ENCODE measurements around the gene KLRB1.
"Not testable (repeated sequence)": the region's sequence is repeated elsewhere in the genome, so short reads cannot be mapped to it uniquely, and the experiment has no call there.

Gene KLRB1

GRCh38 chr12:9625019-9625418 lies 17.3 kb upstream of the KLRB1 start:
- TF ChIP-seq POLR2A (IDR thresholded peaks at IDR 0.05; ENCODE audit: low read depth, low read length) (no peak), TAF1 (IDR thresholded peaks at IDR 0.05; ENCODE audit: low read depth, low read length) (no peak)
- no peak for FAIRE-seq
- DNase-seq (ENCODE audit: insufficient read length, low spot score) = no peak

GRCh38 chr12:9619411-9620179 lies 11.9 kb upstream of the KLRB1 start:
- DNase-seq (ENCODE audit: insufficient read length, low spot score) (no peak), FAIRE-seq (no peak)
- TF ChIP-seq PAX5 (IDR thresholded peaks at IDR 0.05; ENCODE audit: insufficient read depth, low read length, severe bottlenecking) (no peak), POU2F2 (IDR thresholded peaks at IDR 0.05; ENCODE audit: low read depth, low read length) (no peak), TAF1 (IDR thresholded peaks at IDR 0.05; ENCODE audit: low read depth, low read length) (no peak), POLR2A (IDR thresholded peaks at IDR 0.05; ENCODE audit: low read depth, low read length) (no peak), POLR2AphosphoS5 (IDR thresholded peaks at IDR 0.05; ENCODE audit: low read depth, low read length) (no peak), SPI1 (IDR thresholded peaks at IDR 0.05; ENCODE audit: low read depth, low read length) (no peak)

- not testable (repeated sequence) for FAIRE-seq; DNase-seq (ENCODE audit: insufficient read length, low spot score)
Measured at GRCh38 chr12:9618906-9619305, 11.2 kb upstream of the KLRB1 start.

GRCh38 chr12:9617124-9617523 lies 9.4 kb upstream of the KLRB1 start:
- TF ChIP-seq POU2F2 (IDR thresholded peaks at IDR 0.05; ENCODE audit: low read depth, low read length) = no peak
- no peak for TF ChIP-seq PAX5 (IDR thresholded peaks at IDR 0.05; ENCODE audit: insufficient read depth, low read length, severe bottlenecking)
- no peak for TF ChIP-seq TAF1 (IDR thresholded peaks at IDR 0.05; ENCODE audit: low read depth, low read length)
- no peak for TF ChIP-seq POLR2A (IDR thresholded peaks at IDR 0.05; ENCODE audit: low read depth, low read length)
- TF ChIP-seq SPI1 (IDR thresholded peaks at IDR 0.05; ENCODE audit: low read depth, low read length) = peak; percentile 53
- no peak for TF ChIP-seq POLR2AphosphoS5 (IDR thresholded peaks at IDR 0.05; ENCODE audit: low read depth, low read length)
- FAIRE-seq (no peak), DNase-seq (ENCODE audit: insufficient read length, low spot score) (no peak)

GRCh38 chr12:9615420-9616136 lies 7.9 kb upstream of the KLRB1 start:
- TF ChIP-seq SPI1 (IDR thresholded peaks at IDR 0.05; ENCODE audit: low read depth, low read length) (peak; percentile 94), POLR2AphosphoS5 (IDR thresholded peaks at IDR 0.05; ENCODE audit: low read depth, low read length) (no peak)
- FAIRE-seq = no peak
- DNase-seq (ENCODE audit: insufficient read length, low spot score) = no peak

GRCh38 chr12:9610606-9611005 lies 2.9 kb upstream of the KLRB1 start:
- not testable (repeated sequence) for FAIRE-seq

GRCh38 chr12:9606736-9607372 lies 862 bp downstream of the KLRB1 start:
- FAIRE-seq (peak; percentile 63), DNase-seq (ENCODE audit: insufficient read length, low spot score) (no peak)
- TF ChIP-seq SPI1 (IDR thresholded peaks at IDR 0.05; ENCODE audit: low read depth, low read length) (no peak), PAX5 (IDR thresholded peaks at IDR 0.05; ENCODE audit: insufficient read depth, low read length, severe bottlenecking) (no peak)

More at GRCh38 chr12:9610606-9611005, 2.9 kb upstream of the KLRB1 start:
- DNase-seq (ENCODE audit: insufficient read length, low spot score) = not testable (repeated sequence)

GRCh38 chr12:9606247-9606646 lies 1.5 kb downstream of the KLRB1 start:
- FAIRE-seq = no peak
- no peak for DNase-seq (ENCODE audit: insufficient read length, low spot score)
- no peak for TF ChIP-seq TAF1 (IDR thresholded peaks at IDR 0.05; ENCODE audit: low read depth, low read length)

- TF ChIP-seq POLR2AphosphoS5 (IDR thresholded peaks at IDR 0.05; ENCODE audit: low read depth, low read length) (no peak), TAF1 (IDR thresholded peaks at IDR 0.05; ENCODE audit: low read depth, low read length) (no peak), POLR2A (IDR thresholded peaks at IDR 0.05; ENCODE audit: low read depth, low read length) (no peak), SPI1 (IDR thresholded peaks at IDR 0.05; ENCODE audit: low read depth, low read length) (no peak), PAX5 (IDR thresholded peaks at IDR 0.05; ENCODE audit: insufficient read depth, low read length, severe bottlenecking) (no peak), POU2F2 (IDR thresholded peaks at IDR 0.05; ENCODE audit: low read depth, low read length) (no peak)
Measured at GRCh38 chr12:9605483-9605882, 2.2 kb downstream of the KLRB1 start.

GRCh38 chr12:9604287-9604686 lies 3.4 kb downstream of the KLRB1 start:
- DNase-seq (ENCODE audit: insufficient read length, low spot score) (no peak), FAIRE-seq (no peak)
- TF ChIP-seq SPI1 (IDR thresholded peaks at IDR 0.05; ENCODE audit: low read depth, low read length) = no peak
- TF ChIP-seq TAF1 (IDR thresholded peaks at IDR 0.05; ENCODE audit: low read depth, low read length) = no peak
- no peak for TF ChIP-seq POLR2A (IDR thresholded peaks at IDR 0.05; ENCODE audit: low read depth, low read length)
- TF ChIP-seq POU2F2 (IDR thresholded peaks at IDR 0.05; ENCODE audit: low read depth, low read length) = no peak
- no peak for TF ChIP-seq PAX5 (IDR thresholded peaks at IDR 0.05; ENCODE audit: insufficient read depth, low read length, severe bottlenecking)
- TF ChIP-seq POLR2AphosphoS5 (IDR thresholded peaks at IDR 0.05; ENCODE audit: low read depth, low read length) = no peak

More at GRCh38 chr12:9605483-9605882, 2.2 kb downstream of the KLRB1 start:
- FAIRE-seq = no peak
- DNase-seq (ENCODE audit: insufficient read length, low spot score) = no peak

GRCh38 chr12:9600426-9600825 lies 7.3 kb downstream of the KLRB1 start:
- DNase-seq (ENCODE audit: insufficient read length, low spot score); FAIRE-seq: not testable (repeated sequence)

All from GM12891 (cell line).